Liver (tissue), 9 donors: Measurements from ENCODE around the gene THSD7B. TPM values are rescaled to one million over a fixed set of nuclear protein-coding genes. Genes with fewer than 3 reads are reported as not detected.

Experiments used
- DNase-seq: peaks from one replicate; pipeline ENCODE4 v3.0.0-alpha.2; 2017; ENCODE audit warnings: low spot score
- H3K27ac ChIP-seq, 2 donors: one replicate each; pipeline ENCODE4 v1.7.0; 2013; ENCODE audit warnings: inconsistent platforms in 2 of 2, low read length in 2 of 2, control low read depth in 1 of 2, low read depth in 1 of 2, mild to moderate bottlenecking in 1 of 2
- H3K27me3 ChIP-seq, 4 donors: one replicate each; pipeline versions ENCODE4 v1.6.1 to v1.7.0; 2013; ENCODE audit warnings: low read length in 3 of 4, inconsistent platforms in 1 of 4, mild to moderate bottlenecking in 1 of 4, moderate library complexity in 1 of 4; ENCODE audit not compliant: control insufficient read depth in 4 of 4, insufficient read depth in 4 of 4
- H3K36me3 ChIP-seq, 4 donors: one replicate each; pipeline versions ENCODE4 v1.6.1 to v1.7.0; 2013; ENCODE audit warnings: low read length in 3 of 4, mild to moderate bottlenecking in 3 of 4, low read depth in 1 of 4, moderate library complexity in 1 of 4; ENCODE audit not compliant: control insufficient read depth in 4 of 4, insufficient read depth in 3 of 4
- H3K4me1 ChIP-seq, 4 donors: one replicate each; pipeline versions ENCODE4 v1.6.1 to v1.7.0; 2013; ENCODE audit warnings: low read length in 3 of 4, mild to moderate bottlenecking in 3 of 4, moderate library complexity in 1 of 4; ENCODE audit not compliant: control insufficient read depth in 4 of 4, insufficient read depth in 4 of 4
- H3K4me3 ChIP-seq, 3 donors: one replicate each; pipeline versions ENCODE4 v1.6.1 to v1.7.0; 2013; ENCODE audit warnings: low read length in 3 of 3, control low read depth in 1 of 3, low read depth in 1 of 3, mild to moderate bottlenecking in 1 of 3
- H3K9ac ChIP-seq, 2 donors: one replicate each; pipeline ENCODE4 v1.7.0; 2013; ENCODE audit warnings: low read length in 2 of 2, mild to moderate bottlenecking in 2 of 2, moderate library complexity in 2 of 2, control low read depth in 1 of 2, low read depth in 1 of 2
- H3K9me3 ChIP-seq, 4 donors: one replicate each; pipeline versions ENCODE4 v1.6.1 to v1.7.0; 2013; ENCODE audit warnings: low read length in 3 of 4; ENCODE audit not compliant: control insufficient read depth in 4 of 4
- ATF3 ChIP-seq: IDR thresholded peaks from 2 replicates; pipeline ENCODE4 v1.6.1; 2016; ENCODE audit warnings: antibody characterized with exemption
- CTCF ChIP-seq: fragments of 150-350 bp; IDR thresholded peaks from 2 replicates; pipeline ENCODE4 v1.5.1; 2017; ENCODE audit warnings: improper control_type of control experiment, low read depth, low read length; ENCODE audit not compliant: missing input control
- EGR1 ChIP-seq, 2 donors: IDR thresholded peaks; 2 replicates each; pipeline ENCODE4 v1.6.1; 2016 to 2018; ENCODE audit warnings: antibody characterized with exemption in 2 of 2, low read depth in 2 of 2
- FOXA1 ChIP-seq: IDR thresholded peaks from 2 replicates; pipeline ENCODE4 v1.6.1; 2016; ENCODE audit warnings: antibody characterized with exemption
- FOXA2 ChIP-seq: IDR thresholded peaks from 2 replicates; pipeline ENCODE4 v1.6.1; 2016; ENCODE audit warnings: antibody characterized with exemption
- GABPA ChIP-seq, 2 donors: IDR thresholded peaks in 1 of 2; conservative IDR thresholded peaks in 1 of 2; 2 replicates each; pipeline ENCODE4 v1.6.1; 2016; ENCODE audit warnings: antibody characterized with exemption in 2 of 2, mild to moderate bottlenecking in 1 of 2, moderate library complexity in 1 of 2
- HNF4A ChIP-seq, 2 donors: conservative IDR thresholded peaks; 2 replicates each; pipeline ENCODE4 v1.6.1; 2016; ENCODE audit warnings: antibody characterized with exemption in 2 of 2, mild to moderate bottlenecking in 2 of 2
- HNF4G ChIP-seq: IDR thresholded peaks from 2 replicates; pipeline ENCODE4 v1.6.1; 2016; ENCODE audit warnings: antibody characterized with exemption
- JUND ChIP-seq, 2 donors: IDR thresholded peaks; 2 replicates each; pipeline ENCODE4 v1.6.1; 2016; ENCODE audit warnings: antibody characterized with exemption in 2 of 2
- MAX ChIP-seq: IDR thresholded peaks from 2 replicates; pipeline ENCODE4 v1.6.1; 2016; ENCODE audit warnings: antibody characterized with exemption
- NR2F2 ChIP-seq: IDR thresholded peaks from 2 replicates; pipeline ENCODE4 v1.6.1; 2016; ENCODE audit warnings: antibody characterized with exemption
- RAD21 ChIP-seq, 2 donors: IDR thresholded peaks; 2 replicates each; pipeline ENCODE4 v1.6.1; 2016; ENCODE audit warnings: antibody characterized with exemption in 2 of 2, mild to moderate bottlenecking in 2 of 2
- RXRA ChIP-seq, 2 donors: IDR thresholded peaks; 2 replicates each; pipeline ENCODE4 v1.6.1; 2017 to 2018; ENCODE audit warnings: antibody characterized with exemption in 2 of 2, mild to moderate bottlenecking in 1 of 2
- SP1 ChIP-seq: IDR thresholded peaks from 2 replicates; pipeline ENCODE4 v1.6.1; 2018; ENCODE audit warnings: antibody characterized with exemption, mild to moderate bottlenecking
- TAF1 ChIP-seq: conservative IDR thresholded peaks from 2 replicates; pipeline ENCODE4 v1.6.1; 2016; ENCODE audit warnings: antibody characterized with exemption, mild to moderate bottlenecking
- YY1 ChIP-seq: IDR thresholded peaks from 2 replicates; pipeline ENCODE4 v1.6.1; 2016; ENCODE audit warnings: antibody characterized with exemption, mild to moderate bottlenecking
- WGBS: extraction: QIAGEN DNeasy Blood & Tissue Kit; methylation state at CpG from one replicate; pipeline ENCODE4 v1.1.7; 2013; 5-methylcytosine and 5-hydroxymethylcytosine counted together
- polyA plus RNA-seq, 2 donors: library from polyadenylated mRNA; stranded (reverse) in 1 of 2; unstranded in 1 of 2; fragments of 200-250 nt in 1 of 2; fragments of >200 nt in 1 of 2; fragmentation: Nextera tagmentation in 1 of 2; extraction: Ambion mirVana in 1 of 2; gene quantifications; one replicate each; pipeline versions ENCODE4 v1.2.1 to v1.2.3, GENCODE V29; 2013 to 2015
- total RNA-seq, 2 donors: library from RNA; depleted of rRNA; stranded (reverse); fragments of >200 nt; gene quantifications; one replicate each; pipeline ENCODE4 v1.2.3, GENCODE V29; 2014
- TF ChIP-seq, protein P1 (sequence below): IDR thresholded peaks from 2 replicates; pipeline ENCODE4 v1.6.1; 2016; ENCODE audit warnings: antibody characterized with exemption, mild to moderate bottlenecking
- donor health status: healthy.
- donor health status: healthy.
- donor health status: healthy.
- donor health status: healthy.
- donor health status: healthy.

THSD7B gene
- total and polyA plus RNA-seq, 4 donors, result 0.01 to 0.75 (median 0.42) TPM; not detected in 1

- no peak for TF ChIP-seq SP1
- no peak for TF ChIP-seq GABPA (IDR thresholded peaks at IDR 0.05 in 1 of 2, conservative IDR thresholded peaks at IDR 0.05 in 1 of 2)
- TF ChIP-seq ATF3, result no peak
- no peak for TF ChIP-seq CTCF
- no peak for TF ChIP-seq NR2F2
- TF ChIP-seq HNF4A (conservative IDR thresholded peaks at IDR 0.05), result no peak
- TF ChIP-seq RAD21 (IDR thresholded peaks at IDR 0.05), result no peak
- TF ChIP-seq FOXA1, result no peak
- no peak for TF ChIP-seq FOXA2
- no peak for TF ChIP-seq RXRA (IDR thresholded peaks at IDR 0.05)
- TF ChIP-seq YY1, result no peak
- no peak for TF ChIP-seq TAF1
- TF ChIP-seq, protein P1, sequence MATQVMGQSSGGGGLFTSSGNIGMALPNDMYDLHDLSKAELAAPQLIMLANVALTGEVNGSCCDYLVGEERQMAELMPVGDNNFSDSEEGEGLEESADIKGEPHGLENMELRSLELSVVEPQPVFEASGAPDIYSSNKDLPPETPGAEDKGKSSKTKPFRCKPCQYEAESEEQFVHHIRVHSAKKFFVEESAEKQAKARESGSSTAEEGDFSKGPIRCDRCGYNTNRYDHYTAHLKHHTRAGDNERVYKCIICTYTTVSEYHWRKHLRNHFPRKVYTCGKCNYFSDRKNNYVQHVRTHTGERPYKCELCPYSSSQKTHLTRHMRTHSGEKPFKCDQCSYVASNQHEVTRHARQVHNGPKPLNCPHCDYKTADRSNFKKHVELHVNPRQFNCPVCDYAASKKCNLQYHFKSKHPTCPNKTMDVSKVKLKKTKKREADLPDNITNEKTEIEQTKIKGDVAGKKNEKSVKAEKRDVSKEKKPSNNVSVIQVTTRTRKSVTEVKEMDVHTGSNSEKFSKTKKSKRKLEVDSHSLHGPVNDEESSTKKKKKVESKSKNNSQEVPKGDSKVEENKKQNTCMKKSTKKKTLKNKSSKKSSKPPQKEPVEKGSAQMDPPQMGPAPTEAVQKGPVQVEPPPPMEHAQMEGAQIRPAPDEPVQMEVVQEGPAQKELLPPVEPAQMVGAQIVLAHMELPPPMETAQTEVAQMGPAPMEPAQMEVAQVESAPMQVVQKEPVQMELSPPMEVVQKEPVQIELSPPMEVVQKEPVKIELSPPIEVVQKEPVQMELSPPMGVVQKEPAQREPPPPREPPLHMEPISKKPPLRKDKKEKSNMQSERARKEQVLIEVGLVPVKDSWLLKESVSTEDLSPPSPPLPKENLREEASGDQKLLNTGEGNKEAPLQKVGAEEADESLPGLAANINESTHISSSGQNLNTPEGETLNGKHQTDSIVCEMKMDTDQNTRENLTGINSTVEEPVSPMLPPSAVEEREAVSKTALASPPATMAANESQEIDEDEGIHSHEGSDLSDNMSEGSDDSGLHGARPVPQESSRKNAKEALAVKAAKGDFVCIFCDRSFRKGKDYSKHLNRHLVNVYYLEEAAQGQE, result no peak
- no peak for TF ChIP-seq MAX
- TF ChIP-seq JUND (IDR thresholded peaks at IDR 0.05), result no peak
- TF ChIP-seq EGR1 (IDR thresholded peaks at IDR 0.05; ENCODE audit: low read depth in 2 of 2), result no peak
- no peak for TF ChIP-seq HNF4G
- Histone ChIP-seq H3K4me3 (no peak overlapping the region), H3K9ac (no peak overlapping the region), H3K27me3 (no peaks in the 10 kb centered on the region), H3K36me3 (no peaks in the 10 kb centered on the region), H3K4me1 (no peaks in the 10 kb centered on the region), H3K27ac (no peak overlapping the region), H3K9me3 (no peaks in the 10 kb centered on the region)
- no peak for DNase-seq
Observed at GRCh38 chr2:137291836-137292570, 526.7 kb downstream of the THSD7B start.

DNA sequence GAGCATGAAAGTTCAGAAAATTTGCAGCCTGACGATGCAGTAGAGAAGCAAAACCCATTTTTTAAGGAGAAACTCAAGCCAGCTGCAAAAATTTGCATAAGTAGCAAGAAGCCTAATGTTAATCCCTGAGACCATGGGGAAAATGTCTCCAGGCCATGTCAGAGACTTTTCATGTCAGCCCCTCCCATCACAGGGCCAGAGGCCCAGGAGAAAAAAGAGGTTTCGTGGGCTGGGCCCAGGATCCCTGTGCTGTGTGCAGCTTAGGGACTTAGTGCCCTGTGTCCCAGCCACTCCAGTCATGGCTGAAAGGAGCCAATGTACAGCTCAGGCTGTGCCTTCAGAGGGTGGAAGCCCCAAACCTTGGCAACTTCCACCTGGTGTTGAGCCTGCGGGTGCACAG is 533.0 kb downstream of the THSD7B start:
- no peak overlapping the region for H3K9ac ChIP-seq
- no peaks in the 10 kb centered on the region for H3K27me3 ChIP-seq
- no peaks in the 10 kb centered on the region for H3K4me1 ChIP-seq
- H3K36me3 ChIP-seq, result no peaks in the 10 kb centered on the region
- no peak for TF ChIP-seq GABPA (IDR thresholded peaks at IDR 0.05 in 1 of 2, conservative IDR thresholded peaks at IDR 0.05 in 1 of 2)
- no peak for TF ChIP-seq HNF4A (conservative IDR thresholded peaks at IDR 0.05)
- peaks cover 0 to 2% (median 0%) of the 10 kb centered on the region in 4 donors for H3K9me3 ChIP-seq
- WGBS, result 76% methylated on average over 3 of the region's 3 CpGs
- H3K4me3 ChIP-seq, result no peak overlapping the region
- H3K27ac ChIP-seq, result no peak overlapping the region
- DNase-seq, result no peak
